GM13977 (cell line): ENCODE data around the gene IGF2BP1.

ENCODE experiments used
- DNase-seq: peaks from one replicate; pipeline ENCODE4 v3.0.0; 2012; ENCODE audit warnings: low spot score
- in situ Hi-C: fragments of 300-500 bp; cut with MboI; formaldehyde crosslinking; loops from one replicate; pipeline ENCODE4 v1.12.0; 2022; ENCODE audit warnings: low sequenced_read_pairs, low pct_unique_long_range_greater_than_20kb, mixed read lengths, inconsistent platforms; ENCODE audit not compliant: unreplicated experiment
- TF ChIP-seq, protein P1 (sequence below): IDR thresholded peaks from 2 replicates; pipeline ENCODE4 v1.5.1; 2012; ENCODE audit warnings: mild to moderate bottlenecking, control low read depth; ENCODE audit not compliant: insufficient read depth; ENCODE audit errors: extremely low read depth, missing control alignments

IGF2BP1 gene

DNA sequence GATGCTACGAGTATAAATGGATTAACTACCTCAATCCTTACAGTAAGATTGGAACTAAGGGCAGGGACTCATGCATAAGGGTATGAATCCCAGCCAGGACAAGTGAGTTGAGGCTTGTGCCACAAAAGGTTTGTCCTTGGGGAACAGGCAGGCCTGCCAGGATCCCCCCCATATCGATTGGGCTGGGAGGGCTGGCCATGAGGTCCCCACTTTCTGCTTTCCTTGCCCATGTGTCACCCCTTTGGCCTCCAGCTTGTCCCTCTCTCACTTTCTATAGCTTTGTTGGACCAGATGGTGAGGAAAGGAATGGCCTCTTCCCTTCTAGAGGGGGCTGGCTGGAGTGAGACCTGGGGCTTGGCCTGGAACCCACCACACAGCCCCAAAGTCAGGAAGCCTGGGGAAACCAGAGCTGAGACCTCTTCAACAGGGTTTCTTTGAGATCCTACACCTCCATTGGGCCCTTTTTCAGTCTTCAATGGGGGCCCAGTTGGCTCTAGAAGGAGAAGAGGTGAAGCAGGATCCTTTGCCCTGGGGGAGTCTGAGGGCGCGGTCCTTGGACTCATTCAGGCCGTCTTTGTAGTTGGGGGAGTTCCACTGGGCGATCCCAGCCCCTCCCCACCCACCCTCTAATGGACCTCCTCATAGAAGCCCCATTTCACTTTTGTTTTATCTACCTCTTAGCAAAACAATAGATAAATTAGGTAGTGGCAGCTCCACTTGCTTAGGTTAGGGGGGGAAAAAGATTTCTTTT lies 57.3 kb downstream of the IGF2BP1 start:
- in situ Hi-C loops, result no loop called here
- DNase-seq, result no peak
- TF ChIP-seq, protein P1, sequence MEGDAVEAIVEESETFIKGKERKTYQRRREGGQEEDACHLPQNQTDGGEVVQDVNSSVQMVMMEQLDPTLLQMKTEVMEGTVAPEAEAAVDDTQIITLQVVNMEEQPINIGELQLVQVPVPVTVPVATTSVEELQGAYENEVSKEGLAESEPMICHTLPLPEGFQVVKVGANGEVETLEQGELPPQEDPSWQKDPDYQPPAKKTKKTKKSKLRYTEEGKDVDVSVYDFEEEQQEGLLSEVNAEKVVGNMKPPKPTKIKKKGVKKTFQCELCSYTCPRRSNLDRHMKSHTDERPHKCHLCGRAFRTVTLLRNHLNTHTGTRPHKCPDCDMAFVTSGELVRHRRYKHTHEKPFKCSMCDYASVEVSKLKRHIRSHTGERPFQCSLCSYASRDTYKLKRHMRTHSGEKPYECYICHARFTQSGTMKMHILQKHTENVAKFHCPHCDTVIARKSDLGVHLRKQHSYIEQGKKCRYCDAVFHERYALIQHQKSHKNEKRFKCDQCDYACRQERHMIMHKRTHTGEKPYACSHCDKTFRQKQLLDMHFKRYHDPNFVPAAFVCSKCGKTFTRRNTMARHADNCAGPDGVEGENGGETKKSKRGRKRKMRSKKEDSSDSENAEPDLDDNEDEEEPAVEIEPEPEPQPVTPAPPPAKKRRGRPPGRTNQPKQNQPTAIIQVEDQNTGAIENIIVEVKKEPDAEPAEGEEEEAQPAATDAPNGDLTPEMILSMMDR, result no peak

DNA sequence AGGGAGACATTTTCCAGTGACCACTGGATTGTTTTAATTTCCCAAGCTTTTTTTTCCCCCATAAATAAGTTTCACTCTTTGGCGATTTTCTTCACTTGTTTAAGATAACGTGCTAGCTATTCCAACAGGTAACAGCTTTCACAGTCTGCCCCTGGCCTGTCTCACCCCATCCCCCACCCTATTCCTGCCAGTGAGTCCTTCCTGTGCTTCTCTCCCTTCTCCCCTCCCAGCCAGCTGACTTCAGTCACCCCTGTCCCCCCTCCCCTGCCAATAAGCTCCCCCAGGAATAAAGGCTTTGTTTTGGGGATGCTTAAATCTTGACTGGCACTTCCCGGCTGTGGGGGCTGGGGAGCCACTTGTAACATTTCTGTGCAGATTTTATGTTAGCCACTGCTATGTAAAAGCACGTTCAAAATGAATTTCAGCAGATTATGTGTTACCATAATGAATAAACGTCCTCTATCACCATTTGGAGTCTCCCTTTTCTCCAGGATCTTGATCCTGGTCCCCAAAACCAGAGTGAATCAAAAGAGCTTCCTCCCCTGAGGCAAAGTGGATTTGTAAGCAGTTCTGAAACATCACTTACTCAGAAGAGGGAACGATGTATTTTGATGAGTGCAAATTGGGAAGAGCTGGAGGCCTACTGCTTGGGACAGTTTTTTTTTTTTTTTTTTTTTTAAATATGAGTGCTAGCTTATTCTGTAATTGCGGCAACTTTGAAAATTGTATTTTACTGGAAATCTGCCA lies 58.2 kb downstream of the IGF2BP1 start:
- no peak for DNase-seq
- in situ Hi-C loops, result no loop called here
- TF ChIP-seq, protein P1, result no peak

DNA sequence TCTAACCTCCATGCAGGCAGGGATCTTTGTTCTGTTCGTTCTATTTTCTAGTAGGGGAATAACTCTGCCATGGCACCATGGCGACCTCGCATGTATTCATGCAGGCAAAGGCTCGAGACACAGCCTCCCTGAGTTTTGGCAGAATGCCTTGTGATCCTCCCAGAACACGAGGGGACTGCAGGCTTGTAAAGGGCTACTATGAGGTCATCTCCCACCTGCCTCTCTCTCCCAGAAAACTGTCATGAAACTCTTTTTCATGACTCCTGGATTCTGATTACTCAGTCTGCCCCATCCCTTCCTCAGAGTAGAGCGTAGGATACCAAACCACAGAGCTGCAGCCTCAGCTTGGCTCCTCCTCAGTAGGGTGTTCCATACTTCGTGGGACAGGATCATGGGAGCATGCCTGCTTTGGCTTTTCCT lies 64.3 kb downstream of the IGF2BP1 start:
- in situ Hi-C loops, result no loop called here
- TF ChIP-seq, protein P1, result no peak
- DNase-seq, result no peak

DNA sequence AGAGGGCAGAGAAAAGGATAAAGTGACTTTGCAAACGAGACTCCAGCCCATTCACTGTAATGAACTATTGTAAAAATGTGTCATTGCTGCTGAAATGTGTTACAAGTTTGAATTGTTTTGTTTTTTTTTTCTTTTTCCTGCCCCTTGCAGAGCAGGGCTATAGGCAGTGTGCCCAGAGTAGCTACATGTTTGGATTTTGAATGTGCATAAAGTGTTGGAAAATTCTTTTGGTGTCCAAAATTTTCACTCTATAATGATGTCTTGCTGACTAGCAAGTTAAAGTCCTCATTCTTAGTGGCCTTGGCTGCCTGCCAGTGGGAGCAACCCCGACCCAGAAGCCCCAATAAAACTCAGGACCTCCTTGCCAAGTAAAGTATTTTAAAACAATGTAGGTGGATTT lies 66.5 kb downstream of the IGF2BP1 start:
- in situ Hi-C loops, result no loop called here
- TF ChIP-seq, protein P1, result no peak
- no peak for DNase-seq

DNA sequence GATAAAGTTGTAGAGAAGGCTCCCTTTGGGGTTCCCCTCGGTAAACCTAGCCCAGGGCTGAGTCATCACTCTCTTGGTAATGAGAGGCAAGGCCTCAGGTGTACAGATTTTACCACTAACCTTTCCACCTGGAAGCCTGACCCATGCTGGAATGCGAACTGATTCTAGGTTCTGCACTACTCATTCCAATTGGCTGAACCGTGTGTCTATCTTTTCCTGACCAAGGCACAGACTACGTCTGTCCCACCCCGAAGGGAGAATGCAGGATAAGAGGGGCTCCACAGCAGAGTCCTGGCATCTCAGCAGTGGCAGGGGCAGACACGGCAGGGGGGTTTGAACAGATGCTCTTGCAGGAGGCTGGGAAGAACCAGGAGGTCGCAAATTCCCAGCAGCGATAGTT lies 70.0 kb downstream of the IGF2BP1 start:
- in situ Hi-C loops, result no loop called here
- TF ChIP-seq, protein P1, result no peak
- no peak for DNase-seq

DNA sequence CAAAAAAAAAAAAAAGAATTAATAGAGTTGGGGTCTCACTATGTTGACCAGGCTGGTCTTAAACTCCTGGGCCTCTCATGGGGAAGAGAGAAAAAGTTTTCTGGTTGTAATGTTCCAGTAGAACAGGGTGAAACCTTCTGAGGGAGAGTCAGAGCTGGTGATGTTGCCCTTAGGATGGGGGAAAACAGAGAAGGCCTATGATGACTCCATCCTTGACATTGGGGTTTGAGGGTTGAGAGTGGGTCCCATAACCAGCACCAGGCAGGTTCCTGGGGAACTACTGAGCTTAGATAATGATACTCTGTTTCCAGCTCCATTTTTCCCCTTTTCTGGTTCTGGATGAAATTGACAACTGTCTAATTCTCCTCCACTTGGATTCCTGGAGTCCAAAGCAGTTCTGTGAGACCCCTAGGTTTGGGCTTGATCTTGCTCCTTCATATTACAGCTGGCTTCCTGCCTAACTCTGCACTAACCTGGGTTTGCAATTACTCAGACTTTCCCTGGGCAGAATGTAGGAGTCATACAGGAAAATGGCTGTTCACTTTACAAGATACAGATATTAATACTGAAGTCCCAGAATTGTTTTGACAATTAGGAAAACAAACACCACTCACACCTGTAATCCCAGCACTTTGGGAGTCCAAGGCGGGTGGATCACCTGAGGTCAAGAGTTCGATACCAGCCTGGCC lies 72.5 kb downstream of the IGF2BP1 start:
- in situ Hi-C loops, result no loop called here
- DNase-seq, result no peak
- TF ChIP-seq, protein P1, result no peak
